SW 1271 (cell line): ENCODE measurements around the gene VAV1.
"Not testable (repeated sequence)": the region's sequence is repeated elsewhere in the genome, so short reads cannot be mapped to it uniquely, and the experiment has no call there.

Experiments used
- DNase-seq, 2 experiments: peaks; one replicate each; lab custom pipeline; 2025; lab: John Stamatoyannopoulos, UW

The VAV1 gene

GRCh38 chr19:6819323-6819722 is 46.8 kb downstream of the VAV1 start:
- no peak for DNase-seq

GRCh38 chr19:6820237-6820636 is 47.7 kb downstream of the VAV1 start:
- DNase-seq: no peak

- no peak for DNase-seq
Measured at GRCh38 chr19:6821639-6822310, 49.3 kb downstream of the VAV1 start.

- no peak for DNase-seq
Measured at GRCh38 chr19:6822311-6822670, 49.8 kb downstream of the VAV1 start.

- DNase-seq: no peak
Measured at GRCh38 chr19:6825076-6825774, 52.7 kb downstream of the VAV1 start.

GRCh38 chr19:6826281-6826920 is 53.9 kb downstream of the VAV1 start:
- no peak for DNase-seq

GRCh38 chr19:6828306-6828697 is 55.8 kb downstream of the VAV1 start:
- DNase-seq: no peak

- peak in 1 of 2 experiments; percentile 33 for DNase-seq
Measured at GRCh38 chr19:6828698-6829633, 56.5 kb downstream of the VAV1 start.

GRCh38 chr19:6829829-6830228 is 57.3 kb downstream of the VAV1 start:
- DNase-seq: not testable (repeated sequence)

- DNase-seq: not testable (repeated sequence)
Measured at GRCh38 chr19:6831084-6831483, 58.6 kb downstream of the VAV1 start.

- no peak for DNase-seq
Measured at GRCh38 chr19:6832412-6832811, 59.9 kb downstream of the VAV1 start.

GRCh38 chr19:6833166-6833790 is 60.8 kb downstream of the VAV1 start:
- DNase-seq: no peak

- DNase-seq: no peak
Measured at GRCh38 chr19:6834433-6834832, 61.9 kb downstream of the VAV1 start.

- no peak for DNase-seq
Measured at GRCh38 chr19:6835501-6835900, 63.0 kb downstream of the VAV1 start.

- DNase-seq: no peak
Measured at GRCh38 chr19:6837525-6837924, 65.0 kb downstream of the VAV1 start.

GRCh38 chr19:6838062-6838655 is 65.7 kb downstream of the VAV1 start:
- DNase-seq: no peak

- DNase-seq: no peak
Measured at GRCh38 chr19:6842871-6843607, 70.5 kb downstream of the VAV1 start.

- no peak for DNase-seq
Measured at GRCh38 chr19:6847828-6848200, 75.3 kb downstream of the VAV1 start.

- no peak for DNase-seq
Measured at GRCh38 chr19:6848986-6849385, 76.5 kb downstream of the VAV1 start.

GRCh38 chr19:6849876-6850275 is 77.4 kb downstream of the VAV1 start:
- no peak for DNase-seq

GRCh38 chr19:6851359-6851758 is 78.9 kb downstream of the VAV1 start:
- no peak for DNase-seq
